GM12873 (cell line): ENCODE data around the gene ADM.

Experiments
- TF ChIP-seq, protein P1 (sequence below): IDR thresholded peaks from 2 replicates; pipeline ENCODE4 v1.5.1; 2012; ENCODE audit warnings: low read depth, mild to moderate bottlenecking, moderate library complexity, low read length, control low read depth; ENCODE audit not compliant: insufficient read depth; ENCODE audit errors: missing control alignments

The ADM gene

DNA sequence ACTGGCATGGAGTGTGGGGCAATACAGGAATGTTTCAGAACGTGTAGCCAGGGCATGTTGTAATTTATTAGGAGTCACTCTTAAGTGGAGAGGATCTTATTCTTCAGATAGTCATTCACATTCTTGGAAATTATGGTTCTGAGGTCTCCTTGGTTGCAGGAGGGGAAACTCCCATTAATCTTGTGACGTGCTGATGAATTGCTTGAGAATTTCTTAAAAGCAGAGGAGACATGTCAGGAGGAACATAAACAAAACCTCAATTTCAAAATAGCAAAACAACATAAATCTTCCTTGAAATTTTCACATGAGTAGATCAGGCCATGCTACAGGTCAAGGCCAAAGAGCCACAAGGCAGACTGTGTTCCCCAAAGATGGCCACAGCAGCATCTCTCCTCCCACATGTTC is 50.4 kb downstream of the ADM start:
- TF ChIP-seq, protein P1, sequence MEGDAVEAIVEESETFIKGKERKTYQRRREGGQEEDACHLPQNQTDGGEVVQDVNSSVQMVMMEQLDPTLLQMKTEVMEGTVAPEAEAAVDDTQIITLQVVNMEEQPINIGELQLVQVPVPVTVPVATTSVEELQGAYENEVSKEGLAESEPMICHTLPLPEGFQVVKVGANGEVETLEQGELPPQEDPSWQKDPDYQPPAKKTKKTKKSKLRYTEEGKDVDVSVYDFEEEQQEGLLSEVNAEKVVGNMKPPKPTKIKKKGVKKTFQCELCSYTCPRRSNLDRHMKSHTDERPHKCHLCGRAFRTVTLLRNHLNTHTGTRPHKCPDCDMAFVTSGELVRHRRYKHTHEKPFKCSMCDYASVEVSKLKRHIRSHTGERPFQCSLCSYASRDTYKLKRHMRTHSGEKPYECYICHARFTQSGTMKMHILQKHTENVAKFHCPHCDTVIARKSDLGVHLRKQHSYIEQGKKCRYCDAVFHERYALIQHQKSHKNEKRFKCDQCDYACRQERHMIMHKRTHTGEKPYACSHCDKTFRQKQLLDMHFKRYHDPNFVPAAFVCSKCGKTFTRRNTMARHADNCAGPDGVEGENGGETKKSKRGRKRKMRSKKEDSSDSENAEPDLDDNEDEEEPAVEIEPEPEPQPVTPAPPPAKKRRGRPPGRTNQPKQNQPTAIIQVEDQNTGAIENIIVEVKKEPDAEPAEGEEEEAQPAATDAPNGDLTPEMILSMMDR = no peak

DNA sequence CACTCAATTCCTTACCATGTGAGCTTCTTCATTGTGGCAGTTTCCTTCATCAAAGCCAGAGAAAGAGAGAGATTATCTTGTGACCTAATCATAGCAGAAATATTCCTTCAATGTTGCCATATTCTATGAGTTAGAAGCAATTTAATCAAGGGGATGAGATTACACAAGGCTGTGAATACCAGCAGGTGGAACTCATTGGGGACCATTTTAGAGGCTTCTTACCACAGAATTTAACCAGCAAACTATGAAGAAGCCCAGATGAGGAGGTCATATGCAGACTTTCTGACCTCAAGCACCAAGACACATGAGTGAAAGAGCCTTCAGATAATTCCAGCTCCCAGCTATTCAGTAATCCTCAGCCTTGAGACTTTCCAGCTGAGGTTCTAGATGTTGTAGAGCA is 51.3 kb downstream of the ADM start:
- TF ChIP-seq, protein P1 = no peak
